VCaP (cell line): ENCODE results near the gene MYLK.

Experiments
- H3K27ac ChIP-seq: fragments of 450-650 bp; 2 replicates; pipeline ENCODE4 v1.5.1; 2017
- TF ChIP-seq, protein P1 (sequence below): fragments of 450-650 bp; conservative IDR thresholded peaks from 2 replicates; pipeline ENCODE4 v1.5.1; 2017; ENCODE audit warnings: mild to moderate bottlenecking, moderate library complexity

The MYLK gene

DNA sequence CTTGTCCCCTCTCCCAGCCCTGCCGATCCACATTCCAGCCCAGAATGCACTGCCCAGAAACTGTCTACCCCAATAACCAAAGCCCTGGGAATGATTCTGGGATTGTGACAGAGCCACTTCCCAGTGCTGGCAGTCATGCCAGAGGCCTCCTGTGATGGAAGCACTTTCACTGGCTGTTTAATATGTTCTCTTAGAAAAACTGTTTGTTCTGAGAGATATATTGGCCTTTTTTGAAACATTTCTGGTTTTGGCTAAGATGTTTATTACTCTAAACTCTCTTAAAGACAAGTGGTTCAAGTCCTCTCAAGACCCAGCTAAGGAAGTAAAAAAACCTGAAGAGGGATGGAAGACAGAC is 225.3 kb downstream of the MYLK start:
- TF ChIP-seq, protein P1, sequence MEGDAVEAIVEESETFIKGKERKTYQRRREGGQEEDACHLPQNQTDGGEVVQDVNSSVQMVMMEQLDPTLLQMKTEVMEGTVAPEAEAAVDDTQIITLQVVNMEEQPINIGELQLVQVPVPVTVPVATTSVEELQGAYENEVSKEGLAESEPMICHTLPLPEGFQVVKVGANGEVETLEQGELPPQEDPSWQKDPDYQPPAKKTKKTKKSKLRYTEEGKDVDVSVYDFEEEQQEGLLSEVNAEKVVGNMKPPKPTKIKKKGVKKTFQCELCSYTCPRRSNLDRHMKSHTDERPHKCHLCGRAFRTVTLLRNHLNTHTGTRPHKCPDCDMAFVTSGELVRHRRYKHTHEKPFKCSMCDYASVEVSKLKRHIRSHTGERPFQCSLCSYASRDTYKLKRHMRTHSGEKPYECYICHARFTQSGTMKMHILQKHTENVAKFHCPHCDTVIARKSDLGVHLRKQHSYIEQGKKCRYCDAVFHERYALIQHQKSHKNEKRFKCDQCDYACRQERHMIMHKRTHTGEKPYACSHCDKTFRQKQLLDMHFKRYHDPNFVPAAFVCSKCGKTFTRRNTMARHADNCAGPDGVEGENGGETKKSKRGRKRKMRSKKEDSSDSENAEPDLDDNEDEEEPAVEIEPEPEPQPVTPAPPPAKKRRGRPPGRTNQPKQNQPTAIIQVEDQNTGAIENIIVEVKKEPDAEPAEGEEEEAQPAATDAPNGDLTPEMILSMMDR: no peak

DNA sequence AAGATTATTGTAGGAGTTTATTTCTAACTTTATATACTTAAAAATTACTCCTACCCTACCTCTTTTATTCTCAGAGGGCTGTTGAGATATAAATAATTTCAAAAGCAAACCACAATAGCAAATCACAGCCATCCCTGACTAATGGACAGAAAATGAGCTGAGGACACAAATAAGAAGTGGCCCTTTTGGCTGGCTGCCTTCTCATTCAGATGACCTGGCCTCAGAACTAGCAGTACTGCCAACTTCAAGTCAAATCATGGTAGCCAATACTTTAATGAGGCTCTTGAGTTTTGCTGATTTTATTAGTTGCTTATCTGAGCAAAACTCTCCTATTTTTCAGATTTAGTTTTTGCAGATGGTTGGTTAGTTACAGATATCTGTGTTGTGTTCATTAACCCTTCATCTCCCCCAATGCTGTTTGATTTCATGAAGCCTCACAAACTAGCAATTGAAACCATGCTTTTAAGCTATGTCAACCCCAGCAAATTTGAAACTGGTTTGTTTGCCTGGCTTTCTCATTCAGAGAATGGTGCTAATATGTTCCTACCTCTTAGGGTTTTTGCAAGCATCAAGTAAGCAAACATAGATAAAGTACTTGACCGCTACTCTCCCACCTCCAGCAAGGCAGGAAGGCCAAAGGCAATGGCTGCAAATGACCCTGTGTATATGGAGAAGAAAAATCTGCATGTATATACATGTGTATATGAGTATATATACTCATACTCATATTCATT is 225.8 kb downstream of the MYLK start:
- TF ChIP-seq, protein P1: no peak
- H3K27ac ChIP-seq: no peak overlapping the region

More for the DNA sequence above, 225.3 kb downstream of the MYLK start:
- no peak overlapping the region for H3K27ac ChIP-seq

DNA sequence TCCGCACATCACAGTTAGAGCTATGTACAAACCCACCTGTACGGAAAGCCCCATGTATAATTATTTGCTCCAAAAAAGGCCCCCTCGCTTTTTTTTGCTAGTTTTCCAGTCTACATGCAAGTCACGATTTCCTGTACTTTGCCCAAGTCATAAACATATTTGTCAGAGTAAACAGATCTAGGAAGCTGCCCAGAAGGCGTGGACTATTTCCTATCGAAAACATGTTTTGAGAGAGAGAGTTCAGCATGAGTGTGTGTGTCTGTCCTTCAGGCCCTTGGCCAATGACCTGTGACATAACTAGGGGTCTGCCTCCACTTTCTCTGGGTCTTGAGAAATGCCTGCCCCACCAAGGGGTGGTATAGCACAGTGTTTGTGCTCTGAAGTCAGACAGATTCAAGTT is 226.6 kb downstream of the MYLK start:
- H3K27ac ChIP-seq: no peak overlapping the region
- TF ChIP-seq, protein P1: no peak

DNA sequence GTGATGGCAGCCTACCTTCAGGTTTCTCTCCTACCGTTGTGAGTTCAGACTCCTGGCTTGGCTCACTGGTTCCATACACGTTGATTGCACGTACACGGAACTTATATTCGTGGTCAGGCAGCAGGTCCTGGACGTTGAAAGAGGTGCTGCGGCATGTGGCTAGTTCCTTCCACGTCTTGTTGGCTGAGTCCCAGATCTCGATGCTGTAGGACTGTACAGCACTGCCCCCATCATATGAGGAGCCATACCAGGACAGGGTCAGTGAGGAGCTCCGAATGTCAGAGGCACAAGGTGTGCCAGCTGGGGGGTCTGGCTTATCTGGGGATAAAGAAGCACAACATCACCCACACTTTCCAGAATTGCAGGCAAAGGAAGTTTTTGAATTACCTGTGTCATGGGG is 227.0 kb downstream of the MYLK start:
- TF ChIP-seq, protein P1: no peak
- no peak overlapping the region for H3K27ac ChIP-seq

DNA sequence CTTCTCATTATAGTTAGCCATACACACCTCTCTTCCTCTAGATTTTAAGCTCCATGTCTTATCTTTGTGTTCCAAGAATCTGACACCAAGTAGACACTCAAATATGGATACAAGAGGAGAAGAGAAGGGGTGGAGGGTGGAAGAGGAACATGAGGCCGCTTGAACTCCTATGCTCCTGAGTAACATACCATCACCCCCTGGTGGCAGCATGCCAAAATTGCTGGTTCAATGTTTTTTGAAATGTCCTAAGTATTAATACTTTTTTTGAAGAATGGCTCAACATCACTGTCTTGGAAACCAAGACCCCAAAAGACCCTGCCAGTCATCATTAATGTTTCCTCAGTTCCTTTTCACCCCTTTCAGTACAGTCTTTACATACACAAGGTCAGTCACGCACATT is 227.4 kb downstream of the MYLK start:
- H3K27ac ChIP-seq: no peak overlapping the region
- TF ChIP-seq, protein P1: no peak

DNA sequence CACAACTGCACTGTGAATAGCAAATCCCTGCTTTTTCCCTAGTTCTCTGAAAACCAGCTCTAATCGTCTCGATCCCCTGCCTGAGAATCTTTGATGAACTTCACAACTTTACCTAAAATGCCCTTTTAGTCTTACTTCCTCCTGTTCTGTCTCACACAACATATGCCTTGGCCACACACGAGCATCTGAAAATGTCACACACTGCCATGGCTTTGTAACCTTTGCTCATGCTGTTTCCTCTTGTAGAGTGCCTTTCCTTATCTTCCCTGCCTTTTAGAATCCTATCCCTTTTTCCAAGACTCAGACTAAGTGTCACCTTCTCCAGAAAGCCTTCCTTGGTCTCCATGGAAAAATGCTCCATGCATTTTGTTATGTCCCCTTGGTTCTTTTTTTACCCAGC is 227.9 kb downstream of the MYLK start:
- TF ChIP-seq, protein P1: no peak
- H3K27ac ChIP-seq: no peak overlapping the region

DNA sequence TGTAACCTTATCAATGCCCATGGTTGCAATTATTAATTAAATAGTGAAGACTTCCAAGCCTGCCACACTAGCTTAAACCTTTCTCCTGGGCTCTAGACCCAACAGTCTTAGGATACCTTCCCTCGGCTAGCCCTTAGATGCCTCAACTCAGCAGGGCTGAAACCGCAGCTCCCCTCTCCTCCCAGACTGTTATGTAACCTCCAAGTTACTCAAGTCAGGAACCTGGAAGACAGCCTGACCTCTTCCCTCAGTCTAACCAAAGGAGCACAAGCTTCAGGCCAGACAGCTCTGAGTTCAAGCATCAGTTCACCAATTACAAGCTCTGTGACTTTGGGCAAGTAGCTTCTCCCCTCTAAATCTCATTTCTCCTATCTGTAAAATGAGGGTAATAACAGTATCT is 228.7 kb downstream of the MYLK start:
- TF ChIP-seq, protein P1: no peak
- no peak overlapping the region for H3K27ac ChIP-seq
